ENCODE measurements around the gene CYP4B1. TPM values are rescaled to one million over a fixed set of nuclear protein-coding genes. Genes with fewer than 3 reads are reported as not detected.
"Not testable (repeated sequence)": the region's sequence is repeated elsewhere in the genome, so short reads cannot be mapped to it uniquely, and the experiment has no call there.

CYP4B1 gene
- total and polyA plus RNA-seq, 8 donors: 0.75 to 110 (median 6.4) TPM

DNA sequence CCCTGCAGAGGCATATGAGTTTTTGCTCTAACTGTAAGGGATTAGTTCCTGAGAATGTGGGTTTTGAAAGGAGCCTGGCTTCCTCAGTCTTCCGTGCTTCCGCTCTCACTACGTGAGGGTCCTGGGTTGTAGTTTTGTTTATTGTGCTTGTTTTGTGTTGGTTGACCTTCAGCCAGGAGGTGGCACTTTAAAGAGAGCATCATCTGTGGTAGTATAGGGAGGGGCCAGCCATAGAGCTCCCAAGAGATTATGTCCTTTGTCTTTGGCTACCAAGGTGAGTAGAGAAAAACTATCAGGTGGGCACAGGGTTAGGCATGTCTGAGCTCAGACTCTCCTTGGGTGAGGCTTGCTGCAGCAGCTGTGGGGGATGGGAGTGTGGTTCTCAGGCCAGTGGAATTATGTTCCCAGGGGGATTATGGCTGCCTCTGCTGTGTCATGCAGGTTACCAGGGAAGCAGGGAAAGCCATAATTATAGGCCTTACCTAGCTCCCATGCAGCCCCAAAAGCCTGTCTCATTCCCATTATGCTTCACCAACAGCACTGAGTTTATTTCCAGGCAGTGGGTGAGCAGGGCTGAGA, 23.5 kb downstream of the CYP4B1 start:
- Histone ChIP-seq H3K36me3 (no peaks in the 10 kb centered on the region), H3K27ac (no peak overlapping the region), H3K4me3 (no peak overlapping the region), H3K4me1 (peaks cover 0 to 6% (median 0%) of the 10 kb centered on the region in 4 donors), H3K27me3 (no peaks in the 10 kb centered on the region), H3K9me3 (no peaks in the 10 kb centered on the region)
- 86 to 95% (median 90%) methylated on average over 3 of the region's 3 CpGs for WGBS, 5 donors
- intact Hi-C loops (cut with DNase I; ENCODE audit: low total_unique reads): no loop called here
- TF ChIP-seq POLR2AphosphoS5 (IDR thresholded peaks at IDR 0.05) (no peak), POLR2A (IDR thresholded peaks at IDR 0.05) (no peak), EP300 (IDR thresholded peaks at IDR 0.05) (no peak)
- TF ChIP-seq, protein P1, sequence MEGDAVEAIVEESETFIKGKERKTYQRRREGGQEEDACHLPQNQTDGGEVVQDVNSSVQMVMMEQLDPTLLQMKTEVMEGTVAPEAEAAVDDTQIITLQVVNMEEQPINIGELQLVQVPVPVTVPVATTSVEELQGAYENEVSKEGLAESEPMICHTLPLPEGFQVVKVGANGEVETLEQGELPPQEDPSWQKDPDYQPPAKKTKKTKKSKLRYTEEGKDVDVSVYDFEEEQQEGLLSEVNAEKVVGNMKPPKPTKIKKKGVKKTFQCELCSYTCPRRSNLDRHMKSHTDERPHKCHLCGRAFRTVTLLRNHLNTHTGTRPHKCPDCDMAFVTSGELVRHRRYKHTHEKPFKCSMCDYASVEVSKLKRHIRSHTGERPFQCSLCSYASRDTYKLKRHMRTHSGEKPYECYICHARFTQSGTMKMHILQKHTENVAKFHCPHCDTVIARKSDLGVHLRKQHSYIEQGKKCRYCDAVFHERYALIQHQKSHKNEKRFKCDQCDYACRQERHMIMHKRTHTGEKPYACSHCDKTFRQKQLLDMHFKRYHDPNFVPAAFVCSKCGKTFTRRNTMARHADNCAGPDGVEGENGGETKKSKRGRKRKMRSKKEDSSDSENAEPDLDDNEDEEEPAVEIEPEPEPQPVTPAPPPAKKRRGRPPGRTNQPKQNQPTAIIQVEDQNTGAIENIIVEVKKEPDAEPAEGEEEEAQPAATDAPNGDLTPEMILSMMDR (IDR thresholded peaks at IDR 0.05): no peak
- no peak for DNase-seq

DNA sequence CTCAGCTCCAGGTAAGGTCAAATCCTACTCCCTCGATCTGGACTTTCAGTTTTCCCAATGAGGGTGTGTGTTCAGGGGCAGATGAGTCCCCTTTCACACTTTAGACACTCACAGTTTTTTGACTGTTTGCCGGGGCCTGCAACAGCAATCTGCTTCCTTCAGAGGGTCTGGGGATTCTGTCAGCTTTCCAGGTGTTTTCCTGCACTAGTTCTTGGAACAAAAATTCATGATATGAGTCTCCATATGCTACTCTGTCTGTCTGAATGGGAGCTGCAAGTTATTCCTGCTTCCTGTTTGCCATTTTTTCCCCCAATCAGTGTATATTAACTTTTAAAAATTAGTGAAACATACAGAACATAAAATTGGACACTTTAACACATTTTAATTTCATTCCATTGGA, 24.3 kb downstream of the CYP4B1 start:
- DNase-seq: no peak
- TF ChIP-seq POLR2A (IDR thresholded peaks at IDR 0.05) (no peak), EP300 (IDR thresholded peaks at IDR 0.05) (no peak), POLR2AphosphoS5 (IDR thresholded peaks at IDR 0.05) (no peak)
- TF ChIP-seq, protein P1 (IDR thresholded peaks at IDR 0.05): no peak
- intact Hi-C loops (cut with DNase I; ENCODE audit: low total_unique reads): no loop called here
- Histone ChIP-seq H3K4me3 (no peak overlapping the region), H3K4me1 (peaks cover 0 to 6% (median 0%) of the 10 kb centered on the region in 4 donors), H3K36me3 (no peaks in the 10 kb centered on the region), H3K27ac (no peak overlapping the region), H3K27me3 (no peaks in the 10 kb centered on the region), H3K9me3 (no peaks in the 10 kb centered on the region)
- 52 to 61% (median 57%) methylated on average over 2 of the region's 2 CpGs for WGBS, 5 donors

- DNase-seq; H3K27me3 ChIP-seq; H3K36me3 ChIP-seq; H3K9me3 ChIP-seq; H3K4me3 ChIP-seq; intact Hi-C loops (cut with DNase I; ENCODE audit: low total_unique reads); H3K27ac ChIP-seq; H3K4me1 ChIP-seq: not testable (repeated sequence)
- 61 to 70% (median 64%) methylated on average over 2 of the region's 2 CpGs for WGBS, 5 donors
These were observed 28.0 kb downstream of the CYP4B1 start for GRCh38 chr1:46826892-46827291.

- Histone ChIP-seq H3K27me3 (no peaks in the 10 kb centered on the region), H3K4me1 (no peaks in the 10 kb centered on the region), H3K27ac (no peak overlapping the region), H3K9me3 (no peaks in the 10 kb centered on the region), H3K36me3 (no peaks in the 10 kb centered on the region), H3K4me3 (no peak overlapping the region)
- TF ChIP-seq, protein P1 (IDR thresholded peaks at IDR 0.05): no peak
- DNase-seq: no peak
- WGBS, 5 donors: 55 to 69% (median 62%) methylated on average over 9 to 10 of the region's 10 CpGs
- intact Hi-C loops (cut with DNase I; ENCODE audit: low total_unique reads): no loop called here
These were observed 31.9 kb downstream of the CYP4B1 start for GRCh38 chr1:46830665-46831322.

GRCh38 chr1:46835469-46835868, 36.6 kb downstream of the CYP4B1 start:
- H3K36me3 ChIP-seq; DNase-seq; H3K27me3 ChIP-seq; H3K4me1 ChIP-seq; H3K27ac ChIP-seq; intact Hi-C loops (cut with DNase I; ENCODE audit: low total_unique reads); H3K4me3 ChIP-seq; H3K9me3 ChIP-seq: not testable (repeated sequence)
- WGBS, 5 donors: 72 to 87% (median 78%) methylated on average over 6 of the region's 6 CpGs

- H3K4me3 ChIP-seq; H3K27ac ChIP-seq; H3K4me1 ChIP-seq; DNase-seq; H3K9me3 ChIP-seq; H3K36me3 ChIP-seq; intact Hi-C loops (cut with DNase I; ENCODE audit: low total_unique reads): not testable (repeated sequence)
- WGBS, 5 donors: 61 to 81% (median 74%) methylated on average over 9 of the region's 9 CpGs
- peaks cover 0 to 11% (median 0%) of the 10 kb centered on the region in 3 donors for H3K27me3 ChIP-seq
These were observed 47.5 kb downstream of the CYP4B1 start for GRCh38 chr1:46846386-46846785.

GRCh38 chr1:46857660-46858065, 58.8 kb downstream of the CYP4B1 start:
- peak in 1 of 2 donors; percentile 12 for DNase-seq
- H3K36me3 ChIP-seq; H3K9me3 ChIP-seq; intact Hi-C loops (cut with DNase I; ENCODE audit: low total_unique reads); H3K27ac ChIP-seq; H3K4me1 ChIP-seq; H3K4me3 ChIP-seq: not testable (repeated sequence)
- 47 to 63% (median 61%) methylated on average over 7 to 8 of the region's 8 CpGs for WGBS, 5 donors
- H3K27me3 ChIP-seq: peaks cover 0 to 11% (median 0%) of the 10 kb centered on the region in 3 donors
